HG02571 (cell line): ENCODE measurements around the gene FBRSL1.
"Not testable (repeated sequence)": the region's sequence is repeated elsewhere in the genome, so short reads cannot be mapped to it uniquely, and the experiment has no call there.

Experiments
- ATAC-seq: cut with Tn5 transposase; IDR thresholded peaks from one replicate; pipeline ENCODE4 v1.9.1; 2021; ENCODE audit warnings: mild to moderate bottlenecking, moderate library complexity; ENCODE audit not compliant: unreplicated experiment

FBRSL1 gene

GRCh38 chr12:132522592-132523380 lies 32.8 kb downstream of the FBRSL1 start:
- no peak for ATAC-seq

GRCh38 chr12:132523576-132524331 lies 33.8 kb downstream of the FBRSL1 start:
- no peak for ATAC-seq

- ATAC-seq: no peak
Measured at GRCh38 chr12:132524405-132524804, 34.5 kb downstream of the FBRSL1 start.

GRCh38 chr12:132525011-132525832 lies 35.3 kb downstream of the FBRSL1 start:
- no peak for ATAC-seq

GRCh38 chr12:132525833-132526455 lies 36.0 kb downstream of the FBRSL1 start:
- no peak for ATAC-seq

- ATAC-seq: no peak
Measured at GRCh38 chr12:132527186-132527882, 37.4 kb downstream of the FBRSL1 start.

GRCh38 chr12:132527883-132528264 lies 37.9 kb downstream of the FBRSL1 start:
- ATAC-seq: no peak

- no peak for ATAC-seq
Measured at GRCh38 chr12:132528564-132529106, 38.7 kb downstream of the FBRSL1 start.

GRCh38 chr12:132529156-132529839 lies 39.3 kb downstream of the FBRSL1 start:
- ATAC-seq: no peak

GRCh38 chr12:132529906-132530305 lies 40.0 kb downstream of the FBRSL1 start:
- ATAC-seq: no peak

GRCh38 chr12:132530447-132530846 lies 40.5 kb downstream of the FBRSL1 start:
- ATAC-seq: no peak

GRCh38 chr12:132530851-132531250 lies 40.9 kb downstream of the FBRSL1 start:
- no peak for ATAC-seq

- not testable (repeated sequence) for ATAC-seq
Measured at GRCh38 chr12:132532711-132533583, 43.0 kb downstream of the FBRSL1 start.

GRCh38 chr12:132533584-132533958 lies 43.6 kb downstream of the FBRSL1 start:
- no peak for ATAC-seq

- no peak for ATAC-seq
Measured at GRCh38 chr12:132534076-132534475, 44.1 kb downstream of the FBRSL1 start.

GRCh38 chr12:132535019-132535418 lies 45.1 kb downstream of the FBRSL1 start:
- no peak for ATAC-seq

- no peak for ATAC-seq
Measured at GRCh38 chr12:132536102-132536876, 46.3 kb downstream of the FBRSL1 start.

- ATAC-seq: no peak
Measured at GRCh38 chr12:132537049-132537448, 47.1 kb downstream of the FBRSL1 start.
